ENCODE results near the gene PSMB7.

PSMB7 gene

DNA sequence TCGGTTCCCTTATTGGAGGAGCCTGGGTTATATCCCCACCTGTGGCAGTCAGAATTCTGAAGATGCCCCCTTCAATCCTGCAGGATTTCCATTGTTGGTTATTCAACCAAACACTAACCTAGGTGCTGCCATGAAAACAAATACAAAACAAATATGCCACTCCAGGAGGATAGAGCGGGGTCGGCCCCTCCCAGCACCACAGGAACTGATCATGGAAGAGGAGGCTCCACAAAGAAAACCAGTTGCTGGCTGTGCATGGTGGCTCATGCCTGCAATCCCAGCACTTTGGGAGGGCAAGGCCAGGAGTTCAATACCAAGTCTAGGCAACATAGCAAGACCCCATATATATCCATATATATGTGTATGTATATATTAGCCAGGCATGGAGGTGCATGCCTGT, 21.8 kb upstream of the PSMB7 start:
- no peak overlapping the region for H3K27ac ChIP-seq (ENCODE audit: extremely low read depth, low read depth, low read length)
- no peaks in the 10 kb centered on the region for H3K9me3 ChIP-seq (ENCODE audit: control insufficient read depth, insufficient read depth, low read depth, low read length)
- no peaks in the 10 kb centered on the region for H3K4me1 ChIP-seq (ENCODE audit: control insufficient read depth, insufficient read depth, low read length)
- TF ChIP-seq ZNF423 (tag by site-specific recombination; IDR thresholded peaks at IDR 0.05), result no peak
- TF ChIP-seq ZSCAN4 (tag by site-specific recombination; IDR thresholded peaks at IDR 0.05), result no peak
- TF ChIP-seq ZFHX2 (tag by site-specific recombination; conservative IDR thresholded peaks at IDR 0.05), result no peak
- TF ChIP-seq ZNF280C (tag by site-specific recombination; IDR thresholded peaks at IDR 0.05), result no peak
- TF ChIP-seq ZNF266 (tag by site-specific recombination; IDR thresholded peaks at IDR 0.05; ENCODE audit: low read depth), result no peak
- TF ChIP-seq ZNF777 (tag by site-specific recombination; IDR thresholded peaks at IDR 0.05; ENCODE audit: borderline replicate concordance), result no peak
- TF ChIP-seq ZNF830 (tag by site-specific recombination; IDR thresholded peaks at IDR 0.05; ENCODE audit: low read depth), result no peak
- no peak for TF ChIP-seq ZNF416 (tag by site-specific recombination; IDR thresholded peaks at IDR 0.05)
- TF ChIP-seq ZBTB17 (tag by site-specific recombination; IDR thresholded peaks at IDR 0.05), result no peak
- TF ChIP-seq GLI2 (tag by site-specific recombination; IDR thresholded peaks at IDR 0.05; ENCODE audit: borderline replicate concordance, low read depth), result no peak
- no peak for TF ChIP-seq ZNF37A (tag by site-specific recombination; IDR thresholded peaks at IDR 0.05)
- TF ChIP-seq ZSCAN16 (tag by site-specific recombination; IDR thresholded peaks at IDR 0.05), result no peak
- no peaks in the 10 kb centered on the region for H3K36me3 ChIP-seq (ENCODE audit: control insufficient read depth in 2 of 2, insufficient read depth in 1 of 2, low read length in 2 of 2)
- no peak overlapping the region for H3K4me3 ChIP-seq (ENCODE audit: low read depth, low read length)
- CTCF ChIA-PET, result interaction anchor here (0.6 to 4.6 kb wide), 2 partner anchors 17 to 33 kb away, joined by 3 to 21 read pairs; no protein-coding TSS in a partner anchor
- POLR2A ChIA-PET, result no interaction called here

DNA sequence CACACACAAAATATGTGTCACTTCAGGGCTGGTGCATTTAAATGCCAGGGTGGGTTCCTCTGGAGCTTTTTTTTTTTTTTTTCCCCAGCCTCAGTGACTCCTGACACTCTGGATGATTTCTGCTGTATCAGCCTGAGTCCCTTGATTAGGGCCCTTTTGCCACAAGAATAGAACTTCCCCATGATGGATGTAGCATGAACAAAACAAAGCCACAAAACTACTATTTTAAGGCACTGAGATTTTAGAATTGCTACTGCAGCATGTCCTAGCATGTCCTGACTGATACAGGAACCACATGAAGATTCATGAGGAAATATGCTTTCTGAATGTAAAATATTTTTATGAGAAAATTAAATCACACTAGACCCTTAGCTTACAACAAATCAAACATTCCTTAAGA, 21.1 kb upstream of the PSMB7 start:
- H3K4me3 ChIP-seq (ENCODE audit: low read depth, low read length), result no peak overlapping the region
- no peaks in the 10 kb centered on the region for H3K9me3 ChIP-seq (ENCODE audit: control insufficient read depth, insufficient read depth, low read depth, low read length)
- POLR2A ChIA-PET, result interaction anchor here (0.6 kb wide), 1 partner anchor 351 kb away, joined by 3 read pairs; no protein-coding TSS in a partner anchor
- no peaks in the 10 kb centered on the region for H3K4me1 ChIP-seq (ENCODE audit: control insufficient read depth, insufficient read depth, low read length)
- TF ChIP-seq ZBTB1 (tag by site-specific recombination; IDR thresholded peaks at IDR 0.05) (no peak), KLF1 (tag by site-specific recombination; IDR thresholded peaks at IDR 0.05) (no peak), ZSCAN23 (tag by site-specific recombination; IDR thresholded peaks at IDR 0.05) (no peak), YY1 (tag by site-specific recombination; IDR thresholded peaks at IDR 0.05) (no peak), ZNF544 (tag by site-specific recombination; IDR thresholded peaks at IDR 0.05) (no peak), AEBP2 (tag by site-specific recombination; IDR thresholded peaks at IDR 0.05; ENCODE audit: borderline replicate concordance) (no peak), SP7 (tag by site-specific recombination; IDR thresholded peaks at IDR 0.05) (no peak), ZBTB44 (tag by site-specific recombination; IDR thresholded peaks at IDR 0.05) (no peak)
- TF ChIP-seq, protein P1, sequence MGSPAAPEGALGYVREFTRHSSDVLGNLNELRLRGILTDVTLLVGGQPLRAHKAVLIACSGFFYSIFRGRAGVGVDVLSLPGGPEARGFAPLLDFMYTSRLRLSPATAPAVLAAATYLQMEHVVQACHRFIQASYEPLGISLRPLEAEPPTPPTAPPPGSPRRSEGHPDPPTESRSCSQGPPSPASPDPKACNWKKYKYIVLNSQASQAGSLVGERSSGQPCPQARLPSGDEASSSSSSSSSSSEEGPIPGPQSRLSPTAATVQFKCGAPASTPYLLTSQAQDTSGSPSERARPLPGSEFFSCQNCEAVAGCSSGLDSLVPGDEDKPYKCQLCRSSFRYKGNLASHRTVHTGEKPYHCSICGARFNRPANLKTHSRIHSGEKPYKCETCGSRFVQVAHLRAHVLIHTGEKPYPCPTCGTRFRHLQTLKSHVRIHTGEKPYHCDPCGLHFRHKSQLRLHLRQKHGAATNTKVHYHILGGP (tag by site-specific recombination; IDR thresholded peaks at IDR 0.05), result no peak
- H3K36me3 ChIP-seq (ENCODE audit: control insufficient read depth in 2 of 2, insufficient read depth in 1 of 2, low read length in 2 of 2), result no peaks in the 10 kb centered on the region
- H3K27ac ChIP-seq (ENCODE audit: extremely low read depth, low read depth, low read length), result no peak overlapping the region
- CTCF ChIA-PET, result interaction anchor here (4.6 kb wide), 1 partner anchor 16 kb away, joined by 21 read pairs; no protein-coding TSS in a partner anchor

All from HEK293 (cell line).